Measurements from ENCODE around the gene IRAK4. TPM values are rescaled to one million over a fixed set of nuclear protein-coding genes. Genes with fewer than 3 reads are reported as not detected.

The IRAK4 gene
- 0.28 and 2.1 TPM in 2 replicates for polyA plus RNA-seq

DNA sequence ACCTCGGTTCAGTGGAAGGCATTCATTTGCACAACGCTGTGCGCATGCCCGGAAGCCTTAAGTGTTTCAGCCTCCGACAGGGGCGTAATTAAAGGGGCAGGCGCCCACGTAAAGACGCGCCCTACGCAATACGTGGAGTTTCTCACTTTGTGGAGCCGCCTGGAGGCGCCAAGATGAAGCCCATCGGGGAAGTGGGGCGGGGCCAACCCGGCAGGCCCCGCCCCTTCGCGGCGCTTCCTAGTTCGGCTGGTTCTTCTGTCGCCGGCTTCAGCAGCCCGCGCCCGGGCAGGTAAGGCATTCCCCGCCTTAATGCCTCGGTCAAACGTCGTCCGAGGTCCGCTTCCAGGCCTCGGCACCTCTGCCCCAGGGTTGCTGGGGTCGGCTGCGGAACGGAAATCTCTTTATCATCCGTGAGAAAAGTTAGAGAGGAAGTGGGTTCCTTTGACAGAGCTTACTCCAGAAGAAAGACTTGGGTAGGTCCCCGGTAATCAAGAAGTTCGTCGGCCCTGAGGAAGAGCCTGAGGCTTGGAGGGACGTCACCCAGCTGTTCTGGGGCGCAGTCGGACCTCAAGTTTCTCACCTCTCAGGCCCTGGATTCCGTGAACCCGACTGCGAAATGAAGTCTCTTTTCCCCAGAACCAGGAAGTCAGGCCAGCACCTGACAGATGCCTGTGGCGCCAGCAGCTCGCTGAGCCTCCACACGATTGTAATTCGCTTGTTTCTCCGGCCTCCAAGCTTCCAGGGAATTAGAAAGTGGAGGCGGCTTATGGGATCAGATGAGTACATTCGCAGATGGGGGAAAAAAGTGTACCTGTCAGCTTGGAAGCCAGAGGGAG, at the start of gene IRAK4, which contains the start of gene PUS7L:
TSS of gene IRAK4 (plus strand) at position 224 of the 836 bp plus-strand sequence. CDS start 9,161 bp downstream, outside the sequence.
TSS of gene PUS7L (minus strand) at position 63 of the 836 bp plus-strand sequence. CDS start 3,545 bp downstream, outside the sequence.

DNA sequence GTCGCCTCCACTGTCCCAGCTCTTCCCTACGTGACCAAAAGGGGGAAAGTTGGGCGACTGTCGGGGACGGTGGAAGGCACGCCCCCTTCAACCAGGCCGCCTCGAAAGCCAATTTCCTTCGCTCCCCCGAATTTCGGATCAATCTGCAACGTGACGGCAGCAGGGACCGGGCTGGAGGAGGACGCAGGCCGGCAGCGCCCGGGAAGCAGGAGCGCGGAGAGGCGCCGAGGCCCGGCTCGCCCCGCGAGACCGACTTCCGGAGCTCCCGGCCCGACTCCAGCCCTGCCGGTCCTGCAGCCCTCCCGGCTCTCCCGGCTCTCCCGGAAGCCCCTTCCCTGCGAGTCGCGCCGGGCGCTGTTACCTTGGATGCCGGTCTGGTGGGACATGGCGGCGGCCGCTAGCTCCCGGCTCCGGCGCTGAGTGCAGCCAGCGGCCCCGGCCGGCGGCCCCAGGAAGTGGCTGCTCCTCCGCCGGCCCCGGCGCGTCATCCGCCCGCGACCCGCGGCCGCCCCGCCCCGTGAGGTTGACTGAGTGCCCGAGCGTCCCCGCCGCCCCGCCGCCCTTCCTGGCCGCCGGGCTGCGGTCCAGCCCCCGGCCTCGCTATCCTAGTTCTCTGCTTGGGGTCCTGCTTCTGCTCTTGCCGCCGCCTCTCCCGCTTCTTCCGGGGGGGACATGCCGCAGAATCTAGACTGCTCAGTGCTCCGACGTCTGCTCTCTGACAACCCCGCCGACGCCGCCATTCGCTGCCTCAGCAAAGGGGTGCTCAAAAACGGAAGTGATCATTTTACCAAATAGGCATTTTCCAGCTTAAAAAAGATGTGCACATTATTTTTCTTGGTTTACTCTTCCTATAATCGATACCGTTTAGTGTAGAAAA, 47.3 kb downstream of the IRAK4 start, which contains the start of gene TWF1:
TSS of gene TWF1 (minus strand) at position 458 of the 877 bp plus-strand sequence. CDS start at position 386, 72 bp downstream.

DNA sequence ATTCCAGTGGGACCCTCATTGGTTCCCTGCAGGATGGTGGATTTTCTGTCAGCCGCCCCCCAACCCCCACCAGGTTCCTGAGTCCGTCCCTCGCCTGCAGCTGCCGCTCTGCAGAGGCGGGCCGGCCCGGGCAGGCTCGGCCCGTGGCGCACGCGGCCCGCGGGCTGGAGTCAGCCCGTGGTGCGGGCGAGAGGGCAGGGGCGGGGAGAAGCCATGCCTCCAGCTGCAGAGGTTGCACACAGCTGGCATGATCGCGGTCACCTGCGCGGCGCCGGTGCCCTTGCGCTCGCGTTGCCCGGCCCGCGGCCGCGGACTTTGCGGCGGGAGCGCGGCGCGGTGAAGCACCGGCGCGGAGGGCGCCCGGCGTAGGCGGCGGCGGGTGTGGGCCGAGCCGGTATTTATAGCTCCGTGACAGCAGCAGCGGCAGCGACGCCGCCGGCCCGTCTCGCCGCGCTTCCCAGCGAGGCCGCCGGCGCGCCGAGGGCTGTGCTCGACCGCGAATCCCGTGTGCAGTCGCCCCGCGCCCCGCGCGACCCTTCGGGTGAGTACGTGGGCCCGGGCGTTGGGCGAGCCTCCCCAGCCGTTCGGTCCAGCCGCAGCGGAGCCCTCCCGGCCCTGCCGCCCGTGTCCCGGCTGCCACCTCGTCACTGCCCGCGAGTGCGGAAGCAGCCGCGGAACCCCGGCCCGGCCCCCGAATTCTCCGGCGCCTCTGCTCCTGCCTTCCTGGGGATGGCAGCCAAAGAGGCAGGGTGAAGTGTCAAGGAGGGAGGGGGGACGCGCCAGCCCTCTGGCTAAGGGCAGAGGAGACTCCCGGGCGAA, 77.1 kb downstream of the IRAK4 start, which contains the start of gene TMEM117:
TSS of gene TMEM117 (plus strand) at position 426 of the 819 bp plus-strand sequence.

Other genes with a start within 250 kb of the IRAK4 start
- gene ADAMTS20, start 206.7 kb upstream of the IRAK4 start, polyA plus RNA-seq, result not detected in 2 replicates
- gene PUS7L, start 161 bp upstream of the IRAK4 start, polyA plus RNA-seq, result 24.6 and 26.6 TPM in 2 replicates
- gene TWF1, start 47.4 kb downstream of the IRAK4 start, polyA plus RNA-seq, result 28.5 and 31.5 TPM in 2 replicates
- gene TMEM117, start 77.1 kb downstream of the IRAK4 start, polyA plus RNA-seq, result 2.8 and 6.0 TPM in 2 replicates